Measurements from ENCODE around the gene MUC13.
A peak's percentile ranks its signal among the peaks of the same experiment; 100 is the strongest.

MUC13 gene

GRCh38 chr3:124904835-124905492 is 29.6 kb downstream of the MUC13 start:
- no peak overlapping the region for H3K4me3 Mint-ChIP-seq
- H3K27me3 Mint-ChIP-seq (ENCODE audit: low read depth), result peaks cover 15% of the 10 kb centered on the region
- no peaks in the 10 kb centered on the region for H3K9me3 Mint-ChIP-seq
- no peaks in the 10 kb centered on the region for H3K36me3 Mint-ChIP-seq (ENCODE audit: low read depth)
- no peak for DNase-seq (ENCODE audit: low spot score)
- no peak overlapping the region for H3K27ac Mint-ChIP-seq
- H3K4me1 Mint-ChIP-seq (ENCODE audit: low read depth), result no peaks in the 10 kb centered on the region

DNA sequence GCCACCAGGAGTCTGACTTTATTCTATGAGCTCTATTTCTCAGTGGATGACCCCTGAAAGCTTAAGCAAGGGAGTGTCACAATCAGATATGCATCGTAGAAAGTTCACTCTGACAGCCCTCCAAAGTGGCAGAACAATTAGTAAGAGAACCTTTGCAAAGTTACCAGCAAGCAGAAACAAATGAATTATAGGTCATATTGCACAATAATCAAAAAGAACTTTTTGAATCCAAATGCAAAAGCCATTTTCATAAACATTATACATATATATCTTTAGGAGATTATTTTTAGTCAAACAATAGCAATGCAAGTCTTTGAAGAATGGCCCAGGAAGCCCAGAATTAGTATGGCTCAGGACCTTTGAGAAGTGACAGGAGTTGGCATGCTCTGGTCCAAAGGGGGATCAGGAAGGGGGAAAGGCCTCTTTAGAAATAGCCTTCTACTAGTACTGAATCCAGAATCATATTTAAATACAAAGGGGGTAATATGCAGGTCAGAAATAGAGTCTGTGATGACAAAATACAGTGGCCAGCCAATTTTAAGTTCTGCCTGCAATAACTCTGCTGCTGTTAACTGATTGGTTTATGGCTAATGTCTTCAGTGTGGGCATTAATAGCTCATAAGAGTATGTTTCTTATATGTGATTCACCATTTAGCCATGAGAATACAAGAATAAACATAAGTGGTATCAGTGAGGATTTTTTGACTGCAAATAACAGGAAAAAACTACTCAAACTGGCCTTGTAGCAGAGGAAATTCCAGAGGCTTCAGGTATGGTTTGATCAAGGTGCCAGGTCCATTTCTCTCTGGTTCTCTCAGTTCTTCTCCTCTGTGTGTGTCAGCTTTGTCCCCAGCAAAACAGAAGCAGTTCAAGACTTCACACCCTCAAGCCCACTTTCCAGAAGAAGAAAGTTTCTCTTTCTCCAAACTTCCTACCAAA is 30.4 kb downstream of the MUC13 start:
- no peaks in the 10 kb centered on the region for H3K4me1 Mint-ChIP-seq (ENCODE audit: low read depth)
- H3K27ac Mint-ChIP-seq, result no peak overlapping the region
- H3K36me3 Mint-ChIP-seq (ENCODE audit: low read depth), result no peaks in the 10 kb centered on the region
- no peaks in the 10 kb centered on the region for H3K9me3 Mint-ChIP-seq
- H3K27me3 Mint-ChIP-seq (ENCODE audit: low read depth), result peaks cover 15% of the 10 kb centered on the region
- no peak overlapping the region for H3K4me3 Mint-ChIP-seq
- no peak for DNase-seq (ENCODE audit: low spot score)

GRCh38 chr3:124896824-124897526 is 37.6 kb downstream of the MUC13 start:
- Mint-ChIP-seq H3K9me3 (no peaks in the 10 kb centered on the region), H3K4me3 (no peak overlapping the region), H3K27ac (no peak overlapping the region), H3K36me3 (ENCODE audit: low read depth) (no peaks in the 10 kb centered on the region), H3K27me3 (ENCODE audit: low read depth) (peaks cover 10% of the 10 kb centered on the region), H3K4me1 (ENCODE audit: low read depth) (no peaks in the 10 kb centered on the region)
- no peak for DNase-seq (ENCODE audit: low spot score)

DNA sequence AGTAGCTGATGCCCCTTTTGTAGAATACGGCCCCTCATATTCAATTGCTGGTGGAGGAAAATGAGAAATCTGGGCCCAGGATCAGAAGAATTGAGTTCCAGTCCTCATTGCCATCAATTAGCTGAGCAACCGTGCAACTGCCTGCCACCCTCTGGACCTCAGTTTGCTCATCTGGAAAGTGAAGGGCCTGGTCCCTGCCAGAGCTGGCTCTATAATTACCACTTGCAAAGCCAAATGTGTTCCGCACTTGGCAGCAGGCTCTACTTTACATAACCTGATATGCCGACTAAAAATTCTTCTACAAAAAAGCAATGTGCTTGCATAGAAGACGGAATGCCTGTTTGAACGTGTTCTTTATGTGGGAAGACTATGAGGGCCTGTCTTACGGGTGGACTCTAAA is 38.8 kb downstream of the MUC13 start:
- Mint-ChIP-seq H3K27ac (no peak overlapping the region), H3K4me1 (ENCODE audit: low read depth) (no peaks in the 10 kb centered on the region), H3K36me3 (ENCODE audit: low read depth) (no peaks in the 10 kb centered on the region), H3K4me3 (no peak overlapping the region), H3K27me3 (ENCODE audit: low read depth) (peaks cover 11% of the 10 kb centered on the region), H3K9me3 (no peaks in the 10 kb centered on the region)
- DNase-seq (ENCODE audit: low spot score), result no peak

GRCh38 chr3:124893526-124893925 is 41.0 kb downstream of the MUC13 start:
- Mint-ChIP-seq H3K27ac (no peak overlapping the region), H3K9me3 (no peaks in the 10 kb centered on the region), H3K36me3 (ENCODE audit: low read depth) (no peaks in the 10 kb centered on the region), H3K4me1 (ENCODE audit: low read depth) (no peaks in the 10 kb centered on the region), H3K4me3 (no peak overlapping the region), H3K27me3 (ENCODE audit: low read depth) (peaks cover 26% of the 10 kb centered on the region)
- DNase-seq (ENCODE audit: low spot score), result no peak

GRCh38 chr3:124890573-124891190 is 43.9 kb downstream of the MUC13 start:
- Mint-ChIP-seq H3K4me3 (no peak overlapping the region), H3K36me3 (ENCODE audit: low read depth) (no peaks in the 10 kb centered on the region), H3K9me3 (no peaks in the 10 kb centered on the region), H3K27ac (no peak overlapping the region), H3K27me3 (ENCODE audit: low read depth) (peaks cover 37% of the 10 kb centered on the region), H3K4me1 (ENCODE audit: low read depth) (no peaks in the 10 kb centered on the region)
- DNase-seq (ENCODE audit: low spot score), result no peak

GRCh38 chr3:124888482-124889441 is 45.8 kb downstream of the MUC13 start:
- H3K9me3 Mint-ChIP-seq, result no peaks in the 10 kb centered on the region
- H3K27ac Mint-ChIP-seq, result no peak overlapping the region
- no peaks in the 10 kb centered on the region for H3K4me1 Mint-ChIP-seq (ENCODE audit: low read depth)
- H3K4me3 Mint-ChIP-seq, result peak overlapping the region; percentile 59
- H3K36me3 Mint-ChIP-seq (ENCODE audit: low read depth), result no peaks in the 10 kb centered on the region
- DNase-seq (ENCODE audit: low spot score), result no peak
- peaks cover 55% of the 10 kb centered on the region for H3K27me3 Mint-ChIP-seq (ENCODE audit: low read depth)

- no peak for DNase-seq (ENCODE audit: low spot score)
- Mint-ChIP-seq H3K4me3 (peak overlapping the region; percentile 59), H3K36me3 (ENCODE audit: low read depth) (no peaks in the 10 kb centered on the region), H3K4me1 (ENCODE audit: low read depth) (no peaks in the 10 kb centered on the region), H3K9me3 (no peaks in the 10 kb centered on the region), H3K27ac (no peak overlapping the region), H3K27me3 (ENCODE audit: low read depth) (peaks cover 58% of the 10 kb centered on the region)
These were observed 46.6 kb downstream of the MUC13 start for GRCh38 chr3:124887932-124888298.

- Mint-ChIP-seq H3K27me3 (ENCODE audit: low read depth) (peaks cover 61% of the 10 kb centered on the region), H3K36me3 (ENCODE audit: low read depth) (no peaks in the 10 kb centered on the region), H3K27ac (no peak within 1 kb of the TSS), H3K4me1 (ENCODE audit: low read depth) (no peaks in the 10 kb centered on the region), H3K4me3 (peak within 1 kb of the TSS; percentile 59), H3K9me3 (no peaks in the 10 kb centered on the region)
- peak; percentile 17 for DNase-seq (ENCODE audit: low spot score)
These were observed 47.2 kb downstream of the MUC13 start, which contains the start of gene ITGB5 for GRCh38 chr3:124887177-124887931. Gene ITGB5 (minus strand): TSS chr3:124887365. CDS start chr3:124887000, 365 bp downstream.

- Mint-ChIP-seq H3K27ac (no peak overlapping the region), H3K4me3 (peak overlapping the region; percentile 37), H3K9me3 (no peaks in the 10 kb centered on the region), H3K36me3 (ENCODE audit: low read depth) (no peaks in the 10 kb centered on the region), H3K4me1 (ENCODE audit: low read depth) (no peaks in the 10 kb centered on the region), H3K27me3 (ENCODE audit: low read depth) (peaks cover 66% of the 10 kb centered on the region)
- DNase-seq (ENCODE audit: low spot score), result peak; percentile 28
These were observed 48.1 kb downstream of the MUC13 start for GRCh38 chr3:124886168-124887056.

- Mint-ChIP-seq H3K9me3 (no peaks in the 10 kb centered on the region), H3K27ac (no peak overlapping the region), H3K36me3 (ENCODE audit: low read depth) (no peaks in the 10 kb centered on the region), H3K27me3 (ENCODE audit: low read depth) (peaks cover 63% of the 10 kb centered on the region), H3K4me1 (ENCODE audit: low read depth) (no peaks in the 10 kb centered on the region), H3K4me3 (peak overlapping the region; percentile 37)
- DNase-seq (ENCODE audit: low spot score), result no peak
These were observed 48.9 kb downstream of the MUC13 start for GRCh38 chr3:124885466-124886167.
